ENCODE results near the gene JPT1.

- TF ChIP-seq POLR2A (IDR thresholded peaks at IDR 0.05; ENCODE audit: low read depth, low read length) (no peak), POLR2AphosphoS5 (IDR thresholded peaks at IDR 0.05; ENCODE audit: low read depth, low read length) (no peak)
Measured at GRCh38 chr17:75094871-75095399, 59.4 kb downstream of the JPT1 start.

All from GM12891 (cell line).